Transverse colon (tissue), 4 donors: Measurements from ENCODE around the gene CDK9.

Experiments
- CTCF ChIP-seq, 5 experiments: fragments of 200-600 bp in 3 of 5; fragments of 450-650 bp in 2 of 5; sonication (generic) in 3 of 5; IDR thresholded peaks; 1 replicate in 2 of 5; 2 replicates in 3 of 5; pipeline ENCODE4 v1.5.1; 2016 to 2017; ENCODE audit warnings: antibody characterized with exemption in 5 of 5, inconsistent platforms in 3 of 5, mild to moderate bottlenecking in 2 of 5, moderate library complexity in 1 of 5
- EP300 ChIP-seq: sonication (generic); formaldehyde crosslinking; IDR thresholded peaks from one replicate; pipeline ENCODE4 v1.6.1; 2017; ENCODE audit warnings: antibody characterized with exemption, low read depth
- POLR2A ChIP-seq: fragments of 450-650 bp; IDR thresholded peaks from one replicate; pipeline ENCODE4 v1.6.1; 2016; ENCODE audit warnings: antibody characterized with exemption, mild to moderate bottlenecking, moderate library complexity
- POLR2AphosphoS5 ChIP-seq, 3 donors: sonication (generic); formaldehyde crosslinking; IDR thresholded peaks; one replicate each; pipeline ENCODE4 v1.6.1; 2016; ENCODE audit warnings: antibody characterized with exemption in 3 of 3

- TF ChIP-seq CTCF (IDR thresholded peaks at IDR 0.05): no peak
- TF ChIP-seq POLR2A: no peak
- no peak for TF ChIP-seq POLR2AphosphoS5 (IDR thresholded peaks at IDR 0.05)
- TF ChIP-seq EP300: no peak
These were observed 5.3 kb downstream of the CDK9 start for GRCh38 chr9:127791085-127791484.
